ENCODE data around the gene VILL.

Gene VILL

DNA sequence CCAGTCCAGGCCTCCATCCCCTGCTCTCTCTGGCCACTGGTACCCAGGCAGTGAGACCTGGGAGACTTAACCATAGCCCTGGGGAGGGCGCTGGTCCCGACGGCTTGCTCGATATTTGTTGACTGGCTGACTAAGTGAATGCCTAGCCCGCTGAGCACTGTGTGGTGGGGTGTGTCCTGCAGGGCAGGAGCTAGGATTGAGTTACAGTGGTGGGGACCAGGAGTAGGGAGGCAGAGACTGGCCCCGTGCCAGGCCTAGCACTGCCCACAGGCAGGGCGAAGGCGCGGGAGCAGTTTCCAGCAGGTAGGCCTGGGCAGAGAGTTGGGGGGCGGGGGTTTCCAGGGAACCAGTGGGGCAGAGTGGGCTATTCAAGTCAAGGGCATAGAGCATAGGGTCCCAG, at the start of gene VILL:
VILL (plus strand) TSS at position 260 of the 400 bp plus-strand sequence. CDS start 2,887 bp downstream, outside the sequence.
- DNase-seq (ENCODE audit: low spot score) = no peak

DNA sequence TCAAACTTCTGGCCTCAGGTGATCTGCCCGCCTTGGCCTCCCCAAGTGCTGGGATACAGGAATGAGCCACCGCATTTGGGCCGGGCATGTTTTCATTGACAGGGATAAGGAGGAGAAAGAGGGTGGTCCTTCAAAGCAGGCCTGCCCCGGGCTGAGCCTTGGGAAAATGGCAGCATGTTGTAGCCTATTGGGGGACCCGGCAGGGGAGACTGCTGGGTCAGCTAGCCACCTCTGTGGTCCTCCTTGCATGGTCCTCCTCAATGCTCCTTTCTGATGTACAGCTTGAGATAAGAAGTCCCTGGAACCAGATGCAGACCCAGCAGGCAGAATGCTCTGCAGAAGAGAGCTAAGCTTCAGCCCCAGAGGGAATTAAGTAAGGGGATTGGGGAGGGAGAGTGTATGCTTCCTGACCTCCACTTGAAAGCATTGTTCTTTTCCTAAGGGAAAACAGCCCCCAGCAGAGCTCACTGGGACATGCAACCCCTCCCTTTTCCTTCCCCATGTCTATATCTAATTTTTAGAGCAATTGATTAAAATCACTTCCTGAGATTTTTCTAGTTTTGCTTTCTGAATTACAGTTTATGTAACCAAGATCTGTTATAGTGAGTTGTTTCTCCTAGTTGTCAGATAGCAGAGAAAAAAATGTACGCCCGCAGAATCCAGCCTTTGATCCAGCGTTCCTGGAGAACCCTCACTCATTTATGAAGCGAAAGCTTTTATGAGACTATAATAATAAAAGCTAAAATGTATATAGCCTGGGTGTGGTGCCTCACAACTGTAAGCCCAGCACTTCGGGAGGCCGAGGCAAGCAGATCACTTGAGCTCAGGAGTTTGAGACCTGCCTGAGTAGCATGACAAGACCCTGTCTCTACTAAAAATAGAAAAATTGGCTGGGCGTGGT, 48.7 kb upstream of the VILL start:
- no peak for DNase-seq (ENCODE audit: low spot score)

DNA sequence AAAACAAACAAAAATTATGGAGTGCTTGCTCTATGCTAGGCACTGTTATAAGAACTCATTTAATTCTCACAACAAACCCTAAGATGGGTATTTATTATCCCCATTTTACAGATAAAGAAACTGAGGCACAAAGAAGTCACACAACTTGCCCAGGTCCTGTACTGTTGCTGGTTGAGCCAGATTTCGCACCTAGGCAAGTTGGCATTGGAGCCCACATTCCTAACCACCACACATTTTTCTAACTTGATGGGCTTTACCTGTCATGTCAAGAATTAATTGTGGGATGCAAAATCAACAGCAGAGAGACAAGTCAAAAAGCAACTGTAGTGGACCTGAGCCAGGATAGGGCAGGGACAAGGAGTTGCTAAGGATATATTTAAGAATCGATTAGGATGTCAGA, 47.9 kb upstream of the VILL start:
- DNase-seq (ENCODE audit: low spot score) = no peak

DNA sequence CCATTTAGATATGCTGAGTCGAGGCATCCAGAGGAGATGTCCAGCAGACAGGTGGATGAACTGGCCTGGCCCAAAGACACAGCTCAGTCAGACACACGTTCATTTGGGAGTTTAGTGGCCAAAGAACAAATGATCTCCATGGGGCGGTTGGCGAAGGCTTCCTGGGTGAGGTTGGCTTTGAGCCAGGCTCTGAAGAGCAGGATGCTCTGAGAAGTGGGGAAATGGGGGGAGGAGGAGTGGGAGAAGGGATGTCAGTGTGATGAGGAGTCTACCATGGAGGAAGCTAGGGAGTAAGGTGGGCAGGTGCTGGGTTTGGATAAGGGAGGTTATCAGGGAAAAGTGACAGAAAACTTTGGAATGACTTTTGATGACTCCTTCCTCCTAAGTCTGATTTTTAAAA, 47.5 kb upstream of the VILL start:
- no peak for DNase-seq (ENCODE audit: low spot score)

DNA sequence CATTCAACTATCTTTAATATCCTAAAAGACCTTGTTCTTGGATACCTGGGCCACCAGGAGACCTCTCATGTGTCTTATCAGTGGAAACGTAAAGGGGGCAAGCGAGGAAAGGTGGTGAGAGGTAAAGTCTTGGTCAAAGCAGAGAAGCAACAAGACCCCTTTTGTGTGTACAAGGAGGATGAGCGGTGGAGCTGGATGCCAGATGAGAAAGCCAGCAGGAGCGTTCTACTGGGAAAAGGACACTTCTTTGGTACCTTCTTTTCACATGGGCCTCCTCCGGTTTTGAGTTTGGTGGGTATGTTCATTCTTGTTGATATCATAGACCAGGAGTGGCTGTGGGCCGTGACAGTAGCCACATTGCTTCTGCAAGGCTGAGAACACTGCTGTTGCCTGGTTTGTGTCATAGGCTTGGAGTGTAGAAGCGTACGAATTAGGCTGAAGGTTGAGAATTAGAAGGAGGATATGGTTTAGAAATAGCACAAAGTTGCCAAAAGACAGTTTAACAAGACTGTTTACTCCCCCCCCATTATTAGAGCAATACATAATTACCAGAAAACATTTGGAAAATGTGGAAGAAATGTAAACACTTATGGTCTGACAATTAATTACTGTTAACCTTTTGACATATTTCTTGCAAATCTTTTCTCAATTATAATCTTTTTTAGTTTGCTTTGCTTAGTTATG, 46.8 kb upstream of the VILL start:
- no peak for DNase-seq (ENCODE audit: low spot score)

DNA sequence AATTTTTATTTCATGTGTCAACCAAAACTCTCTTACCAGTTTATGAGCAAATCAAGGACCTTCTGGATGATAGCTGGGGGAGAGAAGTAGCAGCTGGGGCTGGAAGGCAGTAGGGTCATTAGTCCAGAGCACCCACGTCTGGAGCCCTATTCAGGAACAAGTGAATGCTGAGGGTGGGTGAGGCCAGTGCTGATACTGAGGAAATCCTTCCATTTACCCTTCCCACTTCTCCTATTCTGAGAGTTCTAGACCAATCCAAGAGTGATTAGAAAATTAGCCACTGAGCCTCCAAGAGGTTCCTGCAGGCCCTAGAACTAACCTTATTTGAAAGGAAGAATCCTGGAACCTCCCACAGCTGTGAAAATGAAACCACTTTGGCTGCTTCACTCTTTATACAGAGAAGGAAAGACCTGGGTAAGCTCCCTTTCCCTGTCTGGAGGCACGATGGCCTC, 46.2 kb upstream of the VILL start:
- no peak for DNase-seq (ENCODE audit: low spot score)

DNA sequence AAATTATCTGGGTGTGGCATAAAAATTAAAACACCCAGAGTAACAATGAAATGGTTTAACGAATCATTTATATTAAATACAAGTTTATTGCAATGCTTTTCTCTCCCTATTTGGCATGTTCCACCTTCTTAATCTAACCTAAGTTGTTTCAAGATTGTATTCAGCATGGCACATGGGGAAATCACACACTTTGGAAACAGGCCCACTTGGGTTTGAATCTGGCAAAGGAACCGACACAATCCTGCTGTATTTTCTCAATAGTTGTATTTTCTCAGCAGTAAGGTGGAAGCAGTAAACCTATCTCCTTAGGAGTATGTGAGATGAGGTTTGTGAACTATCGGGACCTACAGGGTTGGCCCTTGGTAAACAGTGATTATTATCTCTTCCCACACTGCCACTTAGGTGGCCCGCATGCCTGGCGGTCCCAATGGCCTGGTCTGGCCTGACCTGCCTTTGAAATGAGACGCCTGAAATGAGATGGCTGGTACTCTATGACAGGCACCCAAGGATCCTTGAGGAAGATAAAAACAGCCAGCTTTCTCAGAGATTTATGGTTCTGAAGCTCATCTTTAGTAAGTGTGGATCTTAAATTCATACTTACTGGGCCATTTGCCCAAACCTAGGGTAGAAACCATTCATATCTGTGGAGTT, 45.3 kb upstream of the VILL start:
- no peak for DNase-seq (ENCODE audit: low spot score)

DNA sequence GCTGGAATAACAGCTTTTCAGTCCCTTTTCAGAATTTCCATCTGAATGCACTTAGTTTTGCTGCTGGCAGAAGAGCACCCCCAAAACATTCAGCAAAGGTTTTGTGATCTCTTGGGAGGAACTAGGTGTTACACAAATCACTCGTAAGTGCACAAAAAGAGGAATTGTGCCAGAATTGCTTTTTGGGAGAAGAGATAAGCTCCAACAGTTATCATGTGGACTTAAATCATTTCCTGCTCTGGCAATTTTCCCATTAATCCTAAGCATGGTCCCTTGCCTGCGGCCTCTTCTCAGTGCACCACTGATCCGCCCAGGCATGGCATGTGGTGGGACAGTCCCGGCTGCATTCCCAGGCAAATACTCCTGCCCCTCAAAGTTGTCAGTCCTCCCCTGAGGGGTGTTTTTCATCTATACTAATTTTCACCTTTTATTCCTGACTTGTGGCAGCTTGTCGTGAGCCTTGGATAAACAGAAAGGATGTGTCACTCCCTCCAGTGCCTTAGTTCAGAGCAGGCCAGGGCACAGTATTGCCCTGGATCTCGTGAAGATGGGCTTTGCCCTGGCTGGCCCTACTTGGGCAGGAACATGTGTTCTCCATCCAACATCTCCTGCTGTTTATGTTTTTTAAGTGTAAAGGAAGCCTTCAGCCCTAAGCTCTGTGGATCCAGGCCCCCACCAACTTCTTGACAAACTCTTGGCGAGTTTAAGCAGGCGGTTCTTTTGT, 44.6 kb upstream of the VILL start:
- DNase-seq (ENCODE audit: low spot score) = no peak

DNA sequence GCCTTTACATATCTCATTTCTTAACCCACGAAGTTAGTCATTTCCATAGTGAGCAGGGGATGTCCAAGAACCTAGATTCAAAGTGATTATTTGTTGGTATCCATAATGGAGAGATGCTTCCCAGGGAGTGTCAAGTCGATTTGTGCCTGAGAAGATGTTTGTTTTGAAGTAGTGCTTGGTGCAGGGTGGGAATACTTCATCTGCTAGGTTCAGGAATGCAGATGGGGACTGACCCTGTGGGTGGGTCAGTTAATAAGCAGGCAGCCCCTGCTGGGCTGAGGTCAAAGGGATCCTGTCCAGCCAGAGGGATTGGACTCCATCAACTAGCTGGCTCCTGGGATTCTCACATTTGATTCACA, 44.1 kb upstream of the VILL start:
- DNase-seq (ENCODE audit: low spot score) = no peak

DNA sequence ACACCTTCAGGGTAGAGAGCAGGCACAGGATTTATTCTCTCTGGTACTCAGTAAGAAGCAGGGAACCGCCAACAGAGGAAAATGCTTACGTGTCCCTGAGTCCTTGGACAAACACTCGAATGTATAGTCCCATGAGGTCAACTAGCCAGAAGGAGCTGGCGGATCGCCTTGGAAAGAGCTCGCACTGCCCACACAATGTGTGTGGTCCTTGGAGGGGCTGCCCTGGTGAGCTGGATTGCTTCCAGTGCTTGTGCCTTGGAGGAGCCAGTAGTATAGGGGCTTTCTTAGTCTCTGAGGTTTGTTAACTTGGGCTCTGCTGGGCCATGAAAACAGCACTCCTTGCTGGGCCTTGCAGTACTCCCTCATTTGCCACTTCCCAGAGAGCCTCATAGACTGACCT, 40.7 kb upstream of the VILL start:
- no peak for DNase-seq (ENCODE audit: low spot score)

DNA sequence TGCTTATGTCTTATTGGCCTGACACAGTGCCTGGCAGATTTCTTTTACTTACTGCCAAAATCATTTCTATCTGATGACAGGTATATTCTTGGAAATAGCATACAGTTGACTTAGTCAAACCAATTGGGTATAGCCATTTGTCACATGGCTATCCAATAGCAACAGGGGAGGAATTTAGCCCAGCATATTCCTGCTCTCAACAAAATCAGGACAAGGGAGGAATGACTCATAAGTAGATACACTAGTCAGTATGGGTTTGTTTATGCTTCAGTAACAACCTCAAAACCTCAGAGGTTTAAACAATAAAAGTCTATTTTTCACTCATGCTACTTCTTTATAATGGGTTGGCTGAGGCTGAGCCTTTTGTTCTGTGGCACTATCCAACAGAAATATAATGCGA, 38.0 kb upstream of the VILL start:
- DNase-seq (ENCODE audit: low spot score) = peak; percentile 11

DNA sequence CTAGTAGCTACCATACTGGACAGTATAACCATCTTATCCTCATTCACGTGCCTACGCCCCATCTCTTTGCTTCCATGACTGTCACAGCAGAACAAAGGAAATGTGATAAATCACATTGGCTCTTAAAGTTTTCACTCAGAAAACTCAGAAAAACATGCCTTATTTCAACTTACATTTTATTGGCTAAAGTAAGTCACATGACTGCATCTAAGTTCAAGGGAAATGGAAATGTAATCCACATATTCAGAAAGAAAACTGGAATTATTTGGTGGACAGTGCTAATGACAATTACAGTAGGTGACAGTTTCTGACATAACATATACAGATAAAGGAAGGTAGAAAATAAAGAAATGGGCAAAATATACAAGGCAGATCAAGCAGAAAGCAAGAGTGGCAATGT, 37.4 kb upstream of the VILL start:
- no peak for DNase-seq (ENCODE audit: low spot score)

DNA sequence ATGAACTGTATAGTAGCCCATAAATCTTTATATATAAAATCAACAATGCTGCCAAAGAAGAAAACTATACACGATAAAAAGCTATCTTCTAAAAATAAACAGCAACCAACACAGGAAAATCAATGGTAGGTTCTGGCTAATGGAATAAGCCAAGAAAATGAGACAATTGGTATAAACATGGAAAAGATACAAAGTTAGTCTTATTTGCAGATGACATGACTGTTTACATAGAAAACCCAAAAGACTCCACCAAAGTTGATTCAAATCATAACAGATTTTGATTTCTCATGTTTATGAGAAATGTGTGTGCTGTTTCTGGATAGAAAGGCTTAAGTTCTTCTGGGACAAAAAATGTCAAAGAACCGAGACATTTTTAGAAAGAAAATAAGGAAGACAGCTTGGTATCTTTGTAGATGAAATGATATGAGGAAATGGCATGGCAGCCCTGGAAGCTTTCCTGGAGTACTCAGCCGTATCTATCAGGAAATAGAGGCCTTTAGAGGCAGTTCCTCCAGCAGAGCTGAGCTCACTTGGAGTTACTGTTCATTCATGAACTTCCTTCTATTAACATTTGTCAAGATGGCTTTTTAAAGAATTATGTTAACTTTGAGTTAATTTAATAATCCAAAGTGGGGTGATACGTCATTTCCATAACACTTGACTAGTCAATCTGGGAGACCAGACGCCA, 36.7 kb upstream of the VILL start:
- DNase-seq (ENCODE audit: low spot score) = no peak

DNA sequence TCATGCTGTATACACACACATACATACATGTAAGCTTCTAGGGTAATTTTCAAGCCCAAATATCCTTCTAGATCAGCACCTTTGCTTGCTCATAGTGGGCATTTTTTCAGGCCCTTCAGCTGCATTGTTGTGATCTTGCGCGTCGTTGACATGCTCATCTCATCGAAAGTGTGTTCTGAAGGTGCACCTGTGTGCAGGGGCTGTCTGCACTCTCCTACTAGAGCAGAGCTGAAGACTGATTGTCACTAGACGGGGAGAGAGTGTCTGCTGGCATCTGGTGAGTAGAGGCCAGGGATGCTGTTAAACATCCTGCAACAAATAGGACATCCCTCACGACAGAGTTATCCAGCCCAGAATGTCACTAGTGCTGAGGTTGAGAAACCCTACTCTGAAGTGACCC, 35.7 kb upstream of the VILL start:
- DNase-seq (ENCODE audit: low spot score) = no peak

DNA sequence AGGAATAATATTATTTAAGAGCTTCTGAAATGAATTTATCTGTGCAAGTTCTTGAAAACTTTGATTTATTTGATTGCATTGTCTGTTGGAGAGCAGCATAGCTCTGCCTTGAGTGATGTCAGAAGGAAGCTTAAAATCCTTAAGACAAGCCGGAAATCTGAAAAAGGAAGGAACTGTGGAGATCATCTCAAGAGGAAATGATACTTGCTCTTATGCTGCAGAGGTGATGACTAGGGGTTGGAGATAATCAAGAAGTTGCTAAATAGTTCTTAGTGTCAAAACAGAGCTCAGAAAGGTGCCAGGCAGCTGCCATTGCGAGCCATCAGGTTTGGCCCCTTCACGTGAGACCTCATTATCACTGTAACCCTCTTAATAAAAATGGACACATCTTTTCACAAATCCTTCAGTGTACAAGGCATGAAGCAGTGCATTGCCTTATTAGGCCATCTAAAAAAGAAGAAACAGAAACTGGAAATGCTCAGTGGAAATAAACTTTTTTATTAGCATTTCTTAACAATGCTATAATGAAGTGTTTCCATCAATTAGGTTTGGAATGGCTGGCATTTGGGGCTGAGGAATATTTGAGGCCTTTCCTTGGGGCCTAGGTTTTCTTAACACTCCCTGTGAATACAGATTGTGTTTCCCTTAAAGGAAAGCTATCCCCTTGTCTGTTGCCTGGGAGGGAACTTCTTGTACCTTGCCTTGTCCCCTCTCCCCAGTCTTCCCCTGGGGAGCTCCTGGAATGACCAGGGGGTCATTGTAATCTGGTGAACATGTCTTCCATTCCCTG, 34.5 kb upstream of the VILL start:
- no peak for DNase-seq (ENCODE audit: low spot score)

DNA sequence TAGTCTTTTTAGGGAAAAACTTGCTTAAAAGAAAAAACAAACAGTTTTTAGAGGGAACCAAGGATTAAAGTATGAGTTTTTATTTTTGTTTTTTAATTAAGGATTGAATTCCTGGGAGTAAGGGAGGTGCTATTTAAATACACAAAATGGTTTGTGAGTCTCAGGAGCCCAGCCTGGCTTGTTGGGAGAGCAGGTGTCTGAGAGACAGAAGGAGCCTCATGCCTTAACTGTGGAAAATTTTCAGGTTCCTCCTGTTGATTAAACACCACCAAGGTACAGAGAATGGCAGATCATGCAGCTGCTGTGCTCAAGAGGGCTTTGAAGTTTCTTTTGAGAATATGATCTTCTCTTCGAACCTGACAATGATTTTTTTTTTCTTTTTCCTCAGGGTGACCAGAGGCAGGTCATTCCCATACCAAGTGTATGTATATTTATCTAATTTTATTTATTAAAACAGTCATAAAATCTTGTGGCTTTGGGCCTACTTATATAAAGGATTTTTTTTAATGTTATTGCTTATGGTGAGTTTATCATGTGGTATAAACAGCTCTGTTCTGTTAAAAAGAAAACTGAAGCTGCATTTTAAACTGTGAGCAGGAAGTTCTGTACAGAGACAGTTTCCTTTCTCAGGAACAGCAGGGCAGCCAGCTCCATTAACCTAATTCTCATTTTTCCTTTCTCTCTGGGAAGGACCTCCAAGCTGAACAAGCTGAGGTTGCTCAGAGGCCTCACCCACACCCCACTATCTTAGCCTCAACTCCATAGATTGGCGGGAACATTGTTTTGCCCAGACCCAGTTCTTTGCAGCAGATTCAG, 33.7 kb upstream of the VILL start:
- DNase-seq (ENCODE audit: low spot score) = no peak

DNA sequence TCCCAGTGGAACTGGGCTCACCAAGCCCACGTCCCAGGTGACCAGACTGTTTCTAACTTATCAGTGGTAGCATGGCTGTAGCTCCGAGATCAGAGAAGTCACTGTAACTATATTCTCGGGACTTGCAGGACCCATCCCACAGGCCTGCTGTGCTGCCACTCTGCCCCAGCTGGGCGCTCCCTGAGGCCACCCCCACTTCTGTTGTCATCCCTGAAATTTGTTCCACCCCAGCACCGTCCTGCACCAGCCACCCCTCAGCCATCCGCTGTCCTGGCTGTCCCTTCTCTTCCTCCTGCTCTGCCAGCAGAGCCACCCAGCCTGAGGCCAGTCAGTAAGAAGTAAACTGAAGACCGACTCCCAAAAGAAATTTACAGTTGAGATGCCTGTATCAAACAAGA, 33.0 kb upstream of the VILL start:
- DNase-seq (ENCODE audit: low spot score) = no peak

DNA sequence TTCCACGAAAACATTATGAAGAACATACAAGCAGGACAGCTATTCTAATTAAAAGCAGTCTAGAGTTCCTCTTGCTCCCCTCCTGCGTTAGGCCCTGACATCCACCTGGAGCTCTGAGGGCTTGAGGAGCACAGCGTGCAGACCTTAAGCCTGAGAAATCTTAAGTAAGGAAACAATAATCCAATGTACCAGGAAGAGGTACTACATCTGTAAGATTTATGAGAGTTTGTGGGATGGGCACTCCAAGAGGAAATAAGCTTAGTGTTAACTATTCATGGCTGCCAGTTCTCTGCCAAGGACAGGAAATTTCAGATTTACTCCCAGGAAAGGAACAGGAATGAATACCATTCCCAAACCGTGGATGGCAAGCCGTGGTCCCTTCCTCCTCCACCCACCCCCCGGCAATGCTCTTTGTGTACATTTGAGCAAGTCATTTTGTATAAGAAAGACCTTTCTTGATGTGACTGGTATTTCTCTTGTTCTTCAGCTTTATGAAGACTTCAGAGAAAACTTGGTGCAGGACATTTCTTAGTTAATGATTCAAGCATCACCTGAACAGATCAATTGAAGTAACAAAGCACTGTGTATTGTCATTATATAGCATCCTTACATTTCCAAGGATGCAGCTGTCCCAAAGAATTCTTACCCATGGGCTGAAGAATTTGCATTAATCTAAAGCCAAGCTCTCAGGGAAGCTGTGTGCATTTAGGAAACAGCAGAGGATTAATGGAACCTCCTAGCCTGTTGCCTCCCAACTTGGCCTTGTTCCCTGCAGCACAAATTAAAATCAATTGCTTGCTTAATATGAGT, 28.8 kb upstream of the VILL start:
- DNase-seq (ENCODE audit: low spot score) = no peak

DNA sequence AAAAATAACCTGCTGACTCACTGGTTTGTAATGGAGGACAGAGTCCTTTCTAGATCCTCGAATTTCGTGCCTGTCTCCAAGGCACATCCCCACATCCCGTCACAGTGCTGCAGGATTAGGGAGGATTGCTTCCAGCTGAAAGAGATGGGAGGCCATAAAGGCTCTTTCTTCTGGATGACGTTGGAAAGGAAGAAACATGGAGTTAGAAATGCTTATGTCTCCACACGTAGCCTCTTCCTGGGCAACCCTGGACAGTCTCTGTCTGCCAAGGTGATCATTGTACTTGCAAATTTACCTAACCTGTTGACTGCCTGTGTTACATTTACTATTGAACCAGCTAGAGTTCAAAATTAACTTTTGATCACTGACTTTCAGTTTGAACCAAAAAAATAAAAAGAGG, 27.6 kb upstream of the VILL start:
- no peak for DNase-seq (ENCODE audit: low spot score)
